HG03439 (cell line): ENCODE data around the gene RPS6KA2.

Source experiments
- ATAC-seq: cut with Tn5 transposase; IDR thresholded peaks from one replicate; pipeline ENCODE4 v1.9.1; 2021; ENCODE audit warnings: mild to moderate bottlenecking, moderate library complexity; ENCODE audit not compliant: unreplicated experiment

Gene RPS6KA2

GRCh38 chr6:166627033-166627874 is at the start of gene RPS6KA2:
Gene RPS6KA2, minus strand, starts transcription at chr6:166627251. Its CDS starts 232 bp downstream, at chr6:166627019.
- peak; percentile 93 for ATAC-seq

DNA sequence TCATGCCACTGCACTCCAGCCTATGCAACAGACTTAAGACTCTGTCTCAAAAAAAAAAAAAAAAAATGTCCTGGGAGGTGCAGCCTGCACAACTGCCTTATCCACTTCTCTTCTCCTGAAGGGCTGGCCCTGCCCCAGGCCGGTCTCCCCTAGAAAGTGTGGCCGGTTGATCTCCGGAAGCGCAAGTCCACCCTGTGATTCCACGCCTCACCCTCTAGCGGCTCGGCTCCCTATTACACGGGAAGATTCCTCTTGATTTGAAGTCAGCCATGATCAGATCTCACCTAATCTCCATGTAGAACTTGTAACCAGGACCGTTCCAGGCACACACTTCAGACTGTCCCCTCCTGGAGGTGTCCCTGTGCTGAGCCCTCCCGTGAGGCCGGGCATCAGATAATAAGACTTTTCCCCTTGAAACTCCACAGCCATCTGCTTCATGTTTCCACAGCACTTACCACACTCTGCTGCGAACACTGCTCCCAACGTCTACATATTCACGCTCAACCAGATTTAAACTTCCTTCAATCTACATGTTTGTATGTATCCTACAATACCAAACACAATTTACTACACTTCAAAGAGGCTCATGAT is 49.3 kb upstream of the RPS6KA2 start:
- ATAC-seq = no peak

- no peak for ATAC-seq
Observed at GRCh38 chr6:166675736-166676135, 48.7 kb upstream of the RPS6KA2 start.

DNA sequence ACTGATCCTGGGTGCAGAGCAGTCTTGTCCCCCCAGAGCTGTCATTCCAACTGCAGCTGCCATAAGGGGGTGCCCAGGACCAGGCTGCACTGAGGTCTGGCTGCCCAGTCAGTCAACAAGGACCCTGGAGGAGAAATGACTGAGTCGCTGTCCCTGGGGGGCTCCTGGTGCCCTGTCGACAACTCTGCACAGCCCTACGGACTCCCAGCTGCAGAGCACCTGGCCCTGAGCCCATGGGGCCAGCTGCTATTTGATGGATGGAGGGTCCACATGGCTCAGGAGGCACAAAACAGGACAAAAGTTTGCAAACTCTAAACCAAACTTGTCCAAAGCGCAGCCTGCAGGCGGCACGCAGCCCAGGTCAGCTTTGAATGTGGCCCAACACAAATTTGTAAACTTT is 46.3 kb upstream of the RPS6KA2 start:
- no peak for ATAC-seq

- no peak for ATAC-seq
Observed at GRCh38 chr6:166672624-166673206, 45.7 kb upstream of the RPS6KA2 start.

GRCh38 chr6:166672146-166672545 is 45.1 kb upstream of the RPS6KA2 start:
- no peak for ATAC-seq

DNA sequence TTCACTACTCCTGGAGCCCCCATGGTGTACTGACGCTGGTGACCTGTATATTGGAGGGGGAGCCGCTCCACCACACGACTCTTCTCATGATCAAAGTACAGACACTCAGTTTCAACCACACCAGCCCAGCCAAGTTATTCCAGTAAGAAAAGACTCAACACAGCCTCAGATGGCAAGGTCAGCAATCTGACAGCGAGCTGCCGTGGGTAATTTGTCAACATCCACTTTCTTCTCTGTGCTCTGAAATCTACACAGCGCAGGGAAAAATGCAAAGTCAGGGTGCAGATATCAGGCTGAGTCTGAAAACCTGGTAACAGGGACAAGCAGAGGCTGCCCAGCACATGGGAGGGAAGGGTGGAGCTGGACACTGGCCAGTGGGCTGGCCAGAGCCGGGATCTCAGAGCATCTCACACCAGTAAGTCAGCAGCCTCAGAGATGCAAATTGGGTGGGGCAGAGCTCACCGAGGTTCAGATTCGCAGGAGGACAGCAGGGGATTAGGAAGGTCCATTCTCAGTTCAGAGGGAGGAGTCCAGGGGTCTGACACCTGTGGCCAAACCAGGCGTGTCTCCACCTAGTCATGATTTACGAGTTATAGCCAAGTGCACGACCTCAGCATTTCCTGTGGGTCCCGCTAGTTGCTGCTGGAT is 44.5 kb upstream of the RPS6KA2 start:
- ATAC-seq = no peak

- no peak for ATAC-seq
Observed at GRCh38 chr6:166670894-166671293, 43.8 kb upstream of the RPS6KA2 start.

GRCh38 chr6:166670013-166670412 is 43.0 kb upstream of the RPS6KA2 start:
- no peak for ATAC-seq

GRCh38 chr6:166667796-166668610 is 41.0 kb upstream of the RPS6KA2 start:
- ATAC-seq = no peak

DNA sequence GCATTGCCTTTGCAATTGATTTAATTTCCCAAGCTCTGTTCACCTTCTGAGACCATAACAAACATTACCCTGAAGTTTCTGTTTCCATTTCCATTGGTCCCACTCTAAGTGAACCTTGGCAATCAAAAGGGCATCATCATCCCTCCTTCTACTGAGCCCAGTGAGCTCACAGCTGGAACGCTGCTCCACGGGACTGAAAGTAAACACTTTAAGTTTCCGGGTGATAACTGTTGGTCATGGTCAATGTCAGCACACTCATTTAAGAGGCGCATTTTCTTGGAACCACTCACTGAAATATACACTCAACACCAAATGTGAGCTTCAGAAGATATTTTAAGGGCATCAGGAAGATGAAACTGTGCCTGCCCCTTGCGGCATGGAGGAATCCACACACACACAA is 37.1 kb upstream of the RPS6KA2 start:
- no peak for ATAC-seq

DNA sequence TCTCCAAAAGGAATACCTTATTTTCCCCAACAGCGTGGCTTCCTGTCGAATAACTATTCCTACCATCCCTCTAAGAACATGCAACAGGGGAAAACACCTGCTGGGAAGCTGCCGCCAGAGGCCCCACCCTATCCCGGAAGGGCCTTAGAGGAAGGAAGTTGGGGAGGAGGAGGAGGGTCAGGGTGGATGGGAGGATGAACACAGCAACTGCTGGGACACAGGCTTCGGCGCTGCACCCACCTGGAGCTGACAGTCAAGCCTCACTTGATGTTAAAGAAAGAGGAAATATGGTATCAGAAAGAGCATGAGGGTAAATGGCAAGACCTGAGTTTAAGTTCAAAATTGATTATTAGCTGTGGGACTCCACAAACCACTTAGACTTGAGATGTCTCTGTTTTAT is 36.5 kb upstream of the RPS6KA2 start:
- ATAC-seq = no peak

DNA sequence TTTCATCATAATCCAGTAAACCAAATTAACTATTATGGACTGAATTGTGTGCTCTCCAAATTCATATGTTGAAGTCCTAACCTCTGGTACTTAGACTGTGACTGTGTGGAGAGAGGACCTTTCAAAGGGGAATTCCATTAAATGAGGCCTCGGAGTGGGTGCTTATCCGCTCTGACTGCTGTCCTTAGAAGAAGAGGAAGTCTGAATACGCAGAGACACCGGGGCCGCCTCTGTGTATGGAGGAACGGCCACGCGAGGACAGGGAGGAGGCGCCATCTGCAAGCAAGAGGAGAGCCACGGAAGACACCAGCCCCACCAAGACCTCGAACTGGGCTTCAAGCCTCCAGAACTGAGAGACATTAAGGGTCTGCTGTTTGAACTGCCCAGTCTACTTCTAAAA is 35.6 kb upstream of the RPS6KA2 start:
- no peak for ATAC-seq

DNA sequence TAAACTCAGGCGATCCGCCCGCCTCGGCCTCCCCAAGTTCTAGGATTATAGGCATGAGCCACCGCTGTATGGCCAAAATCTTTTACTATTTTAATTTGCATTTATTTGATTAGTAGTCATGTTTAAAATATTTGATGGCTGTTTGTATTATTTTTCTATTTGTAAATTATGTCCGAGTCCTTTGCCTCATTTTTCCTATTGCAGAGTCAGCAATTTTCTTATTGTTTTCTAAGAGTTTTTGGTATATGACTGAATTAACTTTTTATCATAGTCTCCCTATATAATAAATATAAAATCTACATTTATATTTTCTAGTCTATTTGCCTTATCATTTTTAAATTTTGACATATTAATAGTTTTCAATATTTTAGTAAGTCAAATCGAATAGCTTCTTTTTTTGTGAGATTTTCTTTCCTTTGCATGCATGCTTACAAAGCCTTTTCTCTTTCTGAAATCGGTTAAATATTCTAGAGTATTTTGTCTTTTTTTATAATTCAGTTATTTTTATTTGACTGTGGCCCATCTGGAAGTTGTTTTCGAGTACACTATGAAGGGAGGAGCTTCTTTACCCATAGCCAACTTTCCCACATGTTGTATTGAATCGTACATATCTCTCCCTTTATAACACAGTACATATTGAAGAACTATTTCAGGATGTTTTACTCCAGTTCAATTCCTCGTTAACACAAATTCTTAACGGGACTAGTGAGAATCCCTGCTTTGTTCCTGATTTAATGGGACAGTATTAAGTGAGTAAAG is 34.5 kb upstream of the RPS6KA2 start:
- no peak for ATAC-seq

GRCh38 chr6:166660157-166660688 is 33.2 kb upstream of the RPS6KA2 start:
- ATAC-seq = no peak

- ATAC-seq = no peak
Observed at GRCh38 chr6:166659581-166659980, 32.5 kb upstream of the RPS6KA2 start.

- ATAC-seq = no peak
Observed at GRCh38 chr6:166658792-166659150, 31.7 kb upstream of the RPS6KA2 start.

GRCh38 chr6:166658115-166658791 is 31.2 kb upstream of the RPS6KA2 start:
- ATAC-seq = no peak

- no peak for ATAC-seq
Observed at GRCh38 chr6:166657531-166657930, 30.5 kb upstream of the RPS6KA2 start.
